GM21576 (cell line): ENCODE results near the gene BSND.
"Not testable (repeated sequence)": the region's sequence is repeated elsewhere in the genome, so short reads cannot be mapped to it uniquely, and the experiment has no call there.

Experiments
- ATAC-seq: cut with Tn5 transposase; IDR thresholded peaks from one replicate; pipeline ENCODE4 v1.9.1; 2021; ENCODE audit warnings: mild to moderate bottlenecking, moderate library complexity; ENCODE audit not compliant: unreplicated experiment

Gene BSND

DNA sequence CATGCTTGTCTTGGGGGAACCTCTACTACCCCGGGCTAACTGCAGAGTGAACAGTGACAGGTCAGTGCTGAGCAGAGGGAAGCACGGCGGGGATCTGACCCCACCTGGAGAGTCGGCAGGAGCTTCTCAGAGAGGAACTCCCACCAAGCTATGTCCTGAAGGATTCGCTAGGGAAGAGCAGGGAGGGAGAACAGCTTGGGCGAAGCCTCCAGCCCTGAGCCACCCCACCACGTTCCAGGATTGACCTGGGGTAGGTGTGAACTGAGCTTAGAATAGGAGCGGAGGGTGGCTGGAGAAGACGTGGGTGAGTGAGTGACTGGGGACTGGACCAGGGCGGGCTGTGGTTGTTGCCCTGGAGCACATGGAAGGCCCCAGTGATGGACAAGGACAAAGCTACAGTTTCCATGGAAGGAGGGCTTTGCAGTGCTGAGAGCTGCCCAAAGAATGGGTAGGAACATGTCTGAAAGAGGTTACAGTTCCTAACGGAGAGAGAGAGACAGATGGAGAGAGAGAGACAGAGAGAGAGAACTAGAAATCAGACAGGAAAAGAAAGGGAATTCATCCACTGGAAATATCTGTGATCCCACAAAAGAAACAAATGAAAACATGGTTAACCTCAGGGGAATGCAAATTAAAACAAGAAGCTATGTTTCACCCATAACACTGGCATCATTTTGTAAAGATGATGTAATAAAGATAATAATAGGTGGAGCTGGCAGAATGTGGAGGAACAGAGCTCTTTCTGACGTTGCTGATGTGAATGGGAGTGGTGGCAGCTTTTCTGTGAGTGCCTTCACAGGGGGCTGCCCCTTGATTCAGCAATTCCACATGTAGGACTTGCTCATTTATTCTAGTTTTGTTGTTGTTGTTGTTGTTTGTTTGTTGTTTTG lies 17.2 kb downstream of the BSND start:
- no peak for ATAC-seq

DNA sequence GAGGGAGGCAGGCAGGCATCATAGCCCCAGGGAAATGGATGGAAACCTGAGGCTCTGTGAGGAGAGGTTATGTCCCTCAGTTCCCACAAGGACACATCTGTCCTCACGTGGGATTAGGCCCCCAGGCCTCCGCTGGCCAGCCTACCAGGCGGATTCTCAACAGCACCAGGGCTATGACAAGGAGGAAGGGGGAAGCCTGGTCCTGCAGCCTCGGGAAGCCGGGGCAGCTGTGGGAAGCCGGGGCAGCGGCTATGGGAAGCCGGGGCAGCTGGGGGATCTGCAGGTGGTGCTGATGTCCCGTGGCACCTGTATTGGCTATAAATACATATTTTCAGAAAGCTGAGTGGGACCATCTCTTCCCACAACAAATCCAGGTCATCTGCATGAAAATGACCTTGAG lies 19.7 kb downstream of the BSND start:
- ATAC-seq = no peak

DNA sequence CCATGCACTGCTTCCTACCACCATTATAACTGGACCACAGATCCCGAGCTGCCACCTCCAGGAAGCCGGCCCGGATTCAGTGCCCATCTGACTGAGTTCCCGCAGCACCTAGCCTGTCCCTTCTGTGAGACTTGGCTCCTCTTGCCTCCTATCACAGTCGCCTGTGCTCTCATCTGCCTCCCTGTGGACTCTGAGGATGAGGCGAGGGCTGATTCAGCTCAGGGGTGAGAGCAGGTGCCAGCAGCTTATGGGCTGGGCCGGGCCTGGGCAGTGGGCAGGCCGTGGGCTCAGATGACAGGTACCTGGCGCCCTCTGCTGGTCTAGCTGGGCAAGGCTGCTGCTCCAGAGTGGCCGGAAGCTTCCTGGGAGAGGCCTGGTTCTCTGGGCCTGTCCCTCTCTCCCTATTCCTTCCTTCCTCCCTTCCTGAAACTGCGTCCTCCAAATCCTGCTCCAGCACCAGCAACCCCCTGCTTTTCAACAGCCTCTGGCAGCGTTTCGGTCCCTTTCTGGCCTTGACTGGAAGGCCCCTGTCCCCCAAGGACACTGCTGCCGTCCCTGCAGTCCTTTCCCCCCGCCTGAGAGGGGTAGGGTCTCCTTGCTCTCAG lies 23.3 kb downstream of the BSND start:
- no peak for ATAC-seq

DNA sequence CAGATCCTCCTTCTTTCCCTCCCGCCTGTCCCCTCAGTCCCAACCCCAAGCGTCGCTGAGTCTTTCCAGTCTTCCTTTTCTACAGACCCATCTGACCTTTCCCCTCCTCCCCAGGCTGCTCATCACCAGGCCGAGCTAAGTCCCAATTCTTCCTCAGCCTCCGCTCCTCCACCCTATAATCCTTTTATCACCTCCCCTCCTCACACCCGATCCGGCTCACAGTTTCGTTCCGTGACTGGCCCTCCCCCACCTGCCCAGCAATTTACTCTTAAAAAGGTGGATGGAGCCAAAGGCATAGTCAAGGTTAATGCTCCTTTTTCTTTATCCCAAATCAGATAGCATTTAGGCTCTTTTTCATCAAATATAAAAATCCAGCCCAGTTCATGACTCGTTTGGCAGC lies 25.4 kb downstream of the BSND start:
- ATAC-seq = not testable (repeated sequence)

DNA sequence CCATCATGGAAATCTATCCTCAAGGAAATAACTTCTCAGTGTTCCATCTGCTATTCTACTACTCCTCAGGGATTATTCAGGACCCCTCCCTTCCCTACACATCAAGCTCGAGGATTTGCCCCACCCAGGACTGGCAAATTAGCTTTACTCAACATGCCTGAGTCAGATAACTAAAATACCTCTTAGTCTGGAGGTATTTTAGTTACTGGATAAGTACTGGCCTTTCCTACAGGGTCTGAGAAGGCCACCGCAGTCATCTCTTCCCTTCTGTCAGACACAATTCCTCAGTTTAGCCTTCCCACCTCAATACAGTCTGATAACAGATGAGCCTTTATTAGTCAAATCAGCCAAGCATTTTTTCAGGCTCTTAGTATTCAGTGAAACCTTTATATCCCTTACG lies 27.9 kb downstream of the BSND start:
- ATAC-seq = not testable (repeated sequence)

DNA sequence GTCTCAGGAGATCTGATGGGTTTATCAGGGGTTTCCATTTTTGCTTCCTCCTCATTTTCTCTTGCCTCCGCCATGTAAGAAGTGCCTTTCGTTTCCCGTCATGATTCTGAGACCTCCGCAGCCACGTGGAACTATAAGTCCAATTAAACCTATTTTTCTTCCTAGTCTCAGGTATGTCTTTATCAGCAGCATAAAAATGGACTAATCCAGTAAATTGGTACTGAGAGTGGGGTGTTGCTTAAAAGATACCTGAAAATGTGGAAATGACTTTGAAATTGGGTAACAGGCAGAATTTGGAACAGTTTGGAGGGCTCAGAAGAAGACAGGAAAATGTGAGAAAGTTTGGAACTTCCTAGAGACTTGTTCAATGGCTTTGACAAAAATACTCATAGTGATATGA lies 32.4 kb downstream of the BSND start:
- ATAC-seq = not testable (repeated sequence)

DNA sequence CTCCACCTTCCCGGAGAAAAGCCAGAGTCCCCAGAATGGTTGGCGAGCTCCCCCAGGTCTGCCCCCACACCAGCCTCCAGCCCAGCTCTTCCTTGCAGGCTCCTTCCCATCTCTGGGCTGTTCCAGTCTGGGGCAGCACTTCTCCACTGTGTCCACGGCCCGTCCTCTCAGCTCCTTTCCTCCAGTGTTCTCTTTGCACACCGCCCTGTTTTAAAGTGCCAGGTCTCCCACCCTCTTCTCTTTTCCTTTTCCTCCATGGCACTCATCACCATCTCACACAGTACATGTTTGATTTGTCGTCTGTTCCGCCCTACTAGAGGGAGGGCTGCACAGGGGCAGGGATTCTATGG lies 34.5 kb downstream of the BSND start:
- no peak for ATAC-seq

DNA sequence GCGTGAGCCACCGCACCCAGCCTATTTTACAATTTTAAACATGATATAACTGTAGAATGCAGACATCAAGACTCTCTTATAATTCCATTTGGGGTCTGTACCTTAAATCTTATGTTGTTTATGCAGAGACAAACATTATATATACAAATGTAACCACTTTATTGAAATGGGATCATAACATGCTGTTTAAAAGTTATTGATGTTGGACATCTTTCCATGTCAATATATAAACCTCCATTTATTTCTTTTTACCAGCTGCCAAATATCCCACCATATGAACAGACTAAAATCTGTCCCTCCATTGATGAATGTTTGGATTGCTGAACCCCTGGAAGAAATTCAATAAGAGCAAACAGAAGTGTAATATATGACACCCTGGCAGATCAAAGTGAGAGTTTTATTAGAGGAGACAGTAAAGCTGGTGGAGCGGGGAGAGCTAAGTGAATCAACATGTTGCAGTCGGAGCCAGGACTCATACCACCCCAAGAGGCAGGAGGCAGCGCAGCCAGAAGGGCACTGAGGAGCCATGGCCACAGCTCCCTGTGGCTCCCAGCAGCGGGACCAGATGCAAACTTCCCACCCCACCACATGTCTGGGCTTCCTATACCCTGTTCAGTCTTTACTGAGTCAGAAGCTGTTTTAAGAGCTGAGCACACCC lies 35.9 kb downstream of the BSND start:
- no peak for ATAC-seq

DNA sequence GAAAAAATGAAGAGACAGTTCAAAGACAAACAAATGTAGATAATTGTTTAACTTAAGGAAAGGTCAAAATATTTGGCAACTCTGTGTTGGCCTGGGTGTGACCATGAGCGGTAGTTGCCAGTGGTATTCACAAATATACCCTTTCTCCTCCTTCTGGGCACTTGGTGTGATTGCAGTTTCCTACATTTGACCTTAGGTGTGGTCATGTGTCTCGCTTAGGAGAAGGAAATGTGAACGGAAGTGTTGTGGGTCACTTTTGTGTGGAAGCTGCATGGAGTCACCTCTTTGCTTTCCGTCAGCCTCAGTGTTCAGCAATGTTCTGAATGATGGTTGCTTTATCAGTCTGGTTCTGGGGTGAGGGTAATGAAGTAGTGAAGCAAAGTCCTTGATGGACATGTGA lies 37.2 kb downstream of the BSND start:
- ATAC-seq = no peak

DNA sequence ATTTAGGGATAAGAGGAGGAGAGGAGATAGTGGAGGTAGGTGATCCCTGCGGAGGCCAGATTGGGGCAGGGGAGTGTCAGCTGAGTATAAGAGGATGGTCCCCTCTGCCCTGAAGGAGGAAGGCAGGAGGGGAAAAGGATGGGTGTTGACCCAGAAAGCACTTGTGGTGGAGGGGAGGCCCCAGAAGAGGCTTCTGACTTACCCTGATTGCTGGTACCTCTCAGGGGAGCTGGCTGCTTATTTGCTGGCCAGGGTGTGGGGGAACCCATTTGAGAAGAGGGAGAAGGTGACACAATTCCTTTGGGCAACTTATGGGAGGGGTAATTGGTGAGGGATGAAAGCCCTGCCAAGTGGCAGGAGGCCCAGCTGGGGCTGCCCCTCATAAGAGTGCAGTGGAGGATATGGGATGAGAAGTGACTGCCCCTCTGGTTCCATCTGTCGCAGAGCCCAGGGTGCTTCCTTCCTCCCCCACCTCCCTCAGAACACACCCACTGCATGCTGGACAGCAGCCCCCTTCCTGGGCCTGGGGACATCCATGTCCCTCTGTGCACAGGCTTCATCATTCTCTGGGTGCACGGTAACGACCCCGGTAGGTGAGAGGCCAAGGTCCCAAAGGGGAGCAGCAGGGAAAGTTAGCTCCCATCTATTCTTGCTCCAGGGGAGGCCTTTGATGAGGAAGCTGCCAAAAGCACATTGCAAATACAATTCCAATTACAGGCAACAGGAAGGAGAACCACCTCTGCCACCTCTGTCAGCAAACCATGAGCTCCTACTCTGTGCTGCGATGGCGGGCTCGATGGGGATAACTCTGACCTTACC lies 39.2 kb downstream of the BSND start:
- no peak for ATAC-seq

DNA sequence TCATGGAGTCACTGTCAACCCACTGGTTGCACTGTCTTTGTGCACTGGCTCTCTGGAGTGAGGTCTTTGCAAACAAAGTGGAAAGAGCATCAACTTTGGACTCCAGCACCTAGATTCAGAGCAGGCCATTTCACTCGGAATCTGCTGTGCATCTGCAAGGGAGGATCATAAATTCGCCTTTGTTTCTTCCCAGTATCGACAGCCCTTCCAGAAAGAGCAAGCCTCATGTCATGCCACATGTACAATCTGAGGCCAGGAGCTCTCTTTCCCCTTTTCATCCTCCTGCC lies 39.8 kb downstream of the BSND start:
- ATAC-seq = no peak

DNA sequence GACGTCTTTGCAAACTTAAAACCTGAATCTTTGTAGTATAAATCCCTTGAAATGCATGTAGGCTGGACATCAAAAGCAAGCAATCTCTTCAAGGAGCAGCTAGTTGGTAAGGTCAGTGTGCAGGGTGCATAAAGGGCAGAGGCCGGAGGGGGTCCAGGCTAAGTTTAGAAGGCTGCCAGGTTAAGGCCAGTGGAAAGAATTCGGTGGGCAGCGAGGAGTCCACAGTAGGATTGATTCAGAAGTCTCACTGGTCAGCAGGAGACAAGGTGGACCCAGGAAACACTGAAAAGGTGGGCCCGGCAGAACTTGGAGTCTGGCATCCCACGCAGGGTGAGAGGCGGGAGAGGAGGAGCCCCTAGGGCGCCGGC lies 40.2 kb downstream of the BSND start:
- ATAC-seq = no peak

DNA sequence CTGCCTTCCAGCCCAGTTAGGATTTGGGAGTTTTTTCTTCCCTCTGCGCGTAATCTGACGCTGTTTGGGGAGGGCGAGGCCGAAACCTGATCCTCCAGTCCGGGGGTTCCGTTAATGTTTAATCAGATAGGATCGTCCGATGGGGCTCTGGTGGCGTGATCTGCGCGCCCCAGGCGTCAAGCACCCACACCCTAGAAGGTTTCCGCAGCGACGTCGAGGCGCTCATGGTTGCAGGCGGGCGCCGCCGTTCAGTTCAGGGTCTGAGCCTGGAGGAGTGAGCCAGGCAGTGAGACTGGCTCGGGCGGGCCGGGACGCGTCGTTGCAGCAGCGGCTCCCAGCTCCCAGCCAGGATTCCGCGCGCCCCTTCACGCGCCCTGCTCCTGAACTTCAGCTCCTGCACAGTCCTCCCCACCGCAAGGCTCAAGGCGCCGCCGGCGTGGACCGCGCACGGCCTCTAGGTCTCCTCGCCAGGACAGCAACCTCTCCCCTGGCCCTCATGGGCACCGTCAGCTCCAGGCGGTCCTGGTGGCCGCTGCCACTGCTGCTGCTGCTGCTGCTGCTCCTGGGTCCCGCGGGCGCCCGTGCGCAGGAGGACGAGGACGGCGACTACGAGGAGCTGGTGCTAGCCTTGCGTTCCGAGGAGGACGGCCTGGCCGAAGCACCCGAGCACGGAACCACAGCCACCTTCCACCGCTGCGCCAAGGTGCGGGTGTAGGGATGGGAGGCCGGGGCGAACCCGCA lies 40.8 kb downstream of the BSND start, which contains the start of gene PCSK9:
PCSK9 (plus strand) TSS at position 207 of the 741 bp plus-strand sequence; CDS start at position 497, 290 bp downstream.
- ATAC-seq = no peak

DNA sequence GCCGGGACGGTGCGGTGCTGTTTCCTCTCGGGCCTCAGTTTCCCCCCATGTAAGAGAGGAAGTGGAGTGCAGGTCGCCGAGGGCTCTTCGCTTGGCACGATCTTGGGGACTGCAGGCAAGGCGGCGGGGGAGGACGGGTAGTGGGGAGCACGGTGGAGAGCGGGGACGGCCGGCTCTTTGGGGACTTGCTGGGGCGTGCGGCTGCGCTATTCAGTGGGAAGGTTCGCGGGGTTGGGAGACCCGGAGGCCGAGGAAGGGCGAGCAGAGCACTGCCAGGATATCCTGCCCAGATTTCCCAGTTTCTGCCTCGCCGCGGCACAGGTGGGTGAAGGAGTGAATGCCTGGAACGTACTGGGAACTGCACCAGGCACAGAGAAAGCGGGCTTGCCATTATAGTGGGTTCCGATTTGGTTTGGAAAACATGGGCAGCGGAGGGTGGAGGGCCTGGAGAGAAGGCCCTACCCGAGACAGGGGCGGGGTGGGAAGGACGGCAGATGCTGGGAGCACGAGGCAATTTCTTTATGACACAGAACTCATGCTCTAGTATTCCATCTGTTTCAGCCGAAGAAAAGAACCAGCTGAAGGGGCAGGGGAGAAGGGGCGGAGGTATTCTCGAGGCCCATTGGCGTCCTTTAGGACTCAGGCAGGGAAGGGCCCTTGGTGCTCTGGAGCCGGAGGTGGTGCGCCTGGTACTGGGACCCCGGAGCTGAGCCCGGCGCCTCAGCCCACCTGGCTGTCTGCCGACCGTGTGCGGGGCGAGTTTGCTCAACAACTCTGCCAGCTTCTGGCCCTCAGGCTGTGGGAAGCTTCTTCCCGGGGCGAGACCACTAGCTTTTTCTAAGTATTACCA lies 41.6 kb downstream of the BSND start:
- no peak for ATAC-seq

DNA sequence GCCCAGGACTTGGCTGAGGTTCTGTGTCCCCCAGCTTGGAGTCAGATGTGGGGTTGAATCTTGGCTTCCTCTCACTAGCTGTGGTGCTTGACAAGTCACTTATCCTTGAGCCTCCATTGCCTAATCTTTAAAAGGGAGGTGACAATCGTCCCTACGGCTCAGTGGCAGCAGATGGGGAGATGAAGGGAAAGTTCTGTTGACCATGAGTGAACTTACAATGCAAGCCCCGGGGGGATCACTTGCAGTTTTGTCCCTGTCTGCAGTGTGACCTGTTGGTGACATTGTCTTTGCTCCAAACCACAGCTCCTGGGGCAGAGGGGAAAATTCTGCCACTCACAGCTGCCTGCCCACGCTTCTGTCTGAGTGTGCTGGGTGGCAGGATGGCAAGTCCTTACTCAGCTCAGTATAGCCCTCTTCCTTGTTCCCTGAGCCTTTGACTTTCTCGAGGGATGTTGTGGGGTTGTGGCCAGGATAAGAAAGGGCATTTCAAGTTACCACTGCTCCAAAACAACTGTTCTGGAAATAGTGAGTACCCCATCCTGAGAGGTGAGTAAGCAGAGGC lies 42.3 kb downstream of the BSND start:
- ATAC-seq = no peak

DNA sequence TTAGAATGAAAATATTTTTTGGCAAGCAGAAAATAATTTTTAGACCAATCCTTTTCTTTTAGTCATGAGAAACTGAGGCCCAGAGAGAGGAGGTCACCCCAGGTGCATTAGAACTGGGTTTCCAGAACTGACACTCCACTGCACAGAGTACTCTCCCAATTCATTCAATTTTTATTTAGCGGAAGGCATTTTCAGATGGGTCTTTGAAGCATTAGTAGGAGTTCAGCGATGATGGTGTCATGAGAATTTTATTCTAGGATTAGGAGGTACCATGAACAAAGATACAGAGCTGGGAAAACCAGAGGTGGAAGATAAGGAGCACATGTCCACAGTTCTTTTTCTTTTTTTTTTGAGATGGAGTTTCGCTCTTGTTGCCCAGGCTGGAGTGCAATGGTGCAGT lies 42.9 kb downstream of the BSND start:
- no peak for ATAC-seq

DNA sequence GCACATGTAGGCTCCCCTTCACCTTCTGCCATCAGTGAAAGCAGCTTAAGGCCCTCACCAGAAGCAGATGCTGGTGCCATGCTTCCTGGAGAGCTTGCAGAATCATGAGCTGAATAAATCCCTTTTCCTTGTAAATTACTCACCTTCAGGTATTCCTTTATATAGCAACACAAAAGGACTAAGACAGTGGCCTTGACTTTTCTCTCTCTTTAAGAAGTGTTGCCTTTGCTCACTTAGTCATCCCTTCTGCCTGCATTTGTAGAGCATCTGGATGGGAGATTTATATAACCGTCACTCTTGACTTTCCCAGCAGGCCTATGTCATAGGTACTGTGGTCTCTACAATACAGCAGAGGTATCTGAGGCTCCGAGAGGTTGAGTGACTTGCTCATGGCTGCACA lies 44.3 kb downstream of the BSND start:
- no peak for ATAC-seq

DNA sequence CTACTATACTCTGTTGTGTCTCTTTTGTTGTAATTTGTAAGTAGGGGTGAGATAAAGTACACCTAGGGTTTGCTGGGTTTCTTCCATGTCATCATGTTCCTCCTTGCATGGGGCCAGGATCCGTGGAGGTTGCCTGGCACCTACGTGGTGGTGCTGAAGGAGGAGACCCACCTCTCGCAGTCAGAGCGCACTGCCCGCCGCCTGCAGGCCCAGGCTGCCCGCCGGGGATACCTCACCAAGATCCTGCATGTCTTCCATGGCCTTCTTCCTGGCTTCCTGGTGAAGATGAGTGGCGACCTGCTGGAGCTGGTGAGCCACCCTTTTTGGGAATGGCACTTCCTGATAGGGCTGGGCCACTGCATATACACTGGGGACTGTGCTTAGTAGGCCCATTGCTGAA lies 45.0 kb downstream of the BSND start:
- no peak for ATAC-seq

DNA sequence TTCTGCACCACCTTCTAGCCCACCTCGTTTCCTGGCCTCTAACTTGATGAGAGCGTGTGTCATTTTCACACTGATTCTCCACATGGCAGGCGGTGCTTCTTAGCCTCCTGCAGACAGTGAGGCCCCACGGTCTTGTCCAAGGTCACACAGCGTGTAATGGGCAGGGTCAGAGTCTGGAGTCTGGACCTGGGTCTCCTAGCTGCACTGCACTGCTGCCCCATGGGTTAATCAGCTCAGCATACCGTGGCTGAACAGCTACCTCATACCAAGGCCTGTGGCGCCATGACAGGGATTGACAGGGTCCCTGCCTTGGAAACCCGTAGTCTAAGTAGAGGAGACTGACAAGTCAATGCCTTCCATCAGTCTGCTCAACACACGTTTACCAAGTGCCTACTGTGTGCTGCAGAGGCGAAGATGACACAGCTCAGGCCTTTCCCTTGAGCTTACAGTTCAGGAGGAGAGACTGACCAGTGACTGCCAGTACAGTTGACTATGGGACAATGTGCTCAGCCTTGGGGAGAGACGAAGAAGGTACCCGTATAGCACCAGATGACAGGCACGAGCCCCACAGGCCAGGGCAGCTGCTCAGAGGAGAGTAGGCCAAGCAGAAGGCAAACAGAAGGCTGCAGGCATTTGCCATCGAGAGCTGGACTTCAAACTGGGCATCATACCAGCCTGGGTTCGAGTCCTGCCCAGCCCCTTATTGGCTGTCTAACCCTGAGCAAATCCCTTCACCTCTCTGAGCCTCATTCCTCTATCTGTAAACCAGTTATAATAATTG lies 46.1 kb downstream of the BSND start:
- ATAC-seq = no peak
